GM13976 (cell line): ENCODE measurements around the gene ADRA2A.

Source experiments
- DNase-seq: peaks from one replicate; pipeline ENCODE4 v3.0.0; 2012; ENCODE audit warnings: low spot score
- CTCF ChIP-seq: IDR thresholded peaks from 2 replicates; pipeline ENCODE4 v1.5.1; 2012; ENCODE audit warnings: borderline replicate concordance, mild to moderate bottlenecking; ENCODE audit not compliant: insufficient read depth; ENCODE audit errors: extremely low read depth, missing control alignments, control extremely low read depth
- in situ Hi-C: fragments of 300-500 bp; cut with MboI; formaldehyde crosslinking; loops from one replicate; pipeline ENCODE4 v1.12.0; 2022; ENCODE audit warnings: low sequenced_read_pairs, mixed read lengths, inconsistent platforms; ENCODE audit not compliant: unreplicated experiment

Gene ADRA2A

GRCh38 chr10:111076682-111077478 lies at the start of gene ADRA2A:
Gene ADRA2A, plus strand, starts transcription at chr10:111077029. Its CDS starts 968 bp downstream, at chr10:111077997.
- in situ Hi-C loops, result no loop called here
- TF ChIP-seq CTCF, result no peak
- peak; percentile 72 for DNase-seq

GRCh38 chr10:111030042-111030750 lies 46.6 kb upstream of the ADRA2A start:
- no peak for DNase-seq
- in situ Hi-C loops, result no loop called here
- no peak for TF ChIP-seq CTCF

- in situ Hi-C loops, result no loop called here
- no peak for DNase-seq
- no peak for TF ChIP-seq CTCF
Observed at GRCh38 chr10:111034598-111035310, 42.1 kb upstream of the ADRA2A start.

- no peak for TF ChIP-seq CTCF
- in situ Hi-C loops, result no loop called here
- DNase-seq, result no peak
Observed at GRCh38 chr10:111035542-111035941, 41.3 kb upstream of the ADRA2A start.

- in situ Hi-C loops, result no loop called here
- TF ChIP-seq CTCF, result no peak
- no peak for DNase-seq
Observed at GRCh38 chr10:111037858-111038257, 39.0 kb upstream of the ADRA2A start.

- TF ChIP-seq CTCF, result no peak
- no peak for DNase-seq
- in situ Hi-C loops, result no loop called here
Observed at GRCh38 chr10:111039522-111039921, 37.3 kb upstream of the ADRA2A start.
